ENCODE results near the gene ITPKB.

ITPKB gene

GRCh38 chr1:226638001-226638601 is 101.0 kb downstream of the ITPKB start:
- Mint-ChIP-seq H3K36me3 (ENCODE audit: low read depth) (peaks cover 90% of the 10 kb centered on the region), H3K27me3 (no peaks in the 10 kb centered on the region), H3K27ac (peak overlapping the region; percentile 52)

GRCh38 chr1:226637147-226637935 is 101.7 kb downstream of the ITPKB start:
- Mint-ChIP-seq H3K4me3 (no peak overlapping the region), H3K4me1 (ENCODE audit: low read depth) (peaks cover 58% of the 10 kb centered on the region)
- no peak for DNase-seq

More at GRCh38 chr1:226638001-226638601, 101.0 kb downstream of the ITPKB start:
- Mint-ChIP-seq H3K4me3 (no peak overlapping the region), H3K4me1 (ENCODE audit: low read depth) (peaks cover 58% of the 10 kb centered on the region), H3K9me3 (no peaks in the 10 kb centered on the region)
- no peak for DNase-seq

GRCh38 chr1:226636847-226637096 is 102.3 kb downstream of the ITPKB start:
- H3K27me3 Mint-ChIP-seq, result no peaks in the 10 kb centered on the region
- H3K9me3 Mint-ChIP-seq, result no peaks in the 10 kb centered on the region
- H3K4me3 Mint-ChIP-seq, result no peak overlapping the region
- H3K36me3 Mint-ChIP-seq (ENCODE audit: low read depth), result peaks cover 87% of the 10 kb centered on the region
- DNase-seq, result no peak
- H3K4me1 Mint-ChIP-seq (ENCODE audit: low read depth), result peaks cover 59% of the 10 kb centered on the region
- peak overlapping the region; percentile 2 for H3K27ac Mint-ChIP-seq

More at GRCh38 chr1:226637147-226637935, 101.7 kb downstream of the ITPKB start:
- Mint-ChIP-seq H3K36me3 (ENCODE audit: low read depth) (peaks cover 88% of the 10 kb centered on the region), H3K9me3 (no peaks in the 10 kb centered on the region), H3K27ac (peak overlapping the region; percentile 2), H3K27me3 (no peaks in the 10 kb centered on the region)

- Mint-ChIP-seq H3K4me3 (peak overlapping the region; percentile 59), H3K9me3 (no peaks in the 10 kb centered on the region), H3K36me3 (ENCODE audit: low read depth) (peaks cover 83% of the 10 kb centered on the region), H3K27ac (peak overlapping the region; percentile 87), H3K4me1 (ENCODE audit: low read depth) (peaks cover 63% of the 10 kb centered on the region), H3K27me3 (no peaks in the 10 kb centered on the region)
- DNase-seq, result peak; percentile 69
These were observed 103.6 kb downstream of the ITPKB start for GRCh38 chr1:226635456-226635941.

GRCh38 chr1:226634611-226635246 is 104.4 kb downstream of the ITPKB start:
- Mint-ChIP-seq H3K4me1 (ENCODE audit: low read depth) (peaks cover 63% of the 10 kb centered on the region), H3K27me3 (no peaks in the 10 kb centered on the region), H3K27ac (peak overlapping the region; percentile 87), H3K36me3 (ENCODE audit: low read depth) (peaks cover 84% of the 10 kb centered on the region), H3K4me3 (peak overlapping the region; percentile 59), H3K9me3 (no peaks in the 10 kb centered on the region)
- no peak for DNase-seq

- peaks cover 64% of the 10 kb centered on the region for H3K4me1 Mint-ChIP-seq (ENCODE audit: low read depth)
- peak overlapping the region; percentile 78 for H3K27ac Mint-ChIP-seq
- peaks cover 80% of the 10 kb centered on the region for H3K36me3 Mint-ChIP-seq (ENCODE audit: low read depth)
- no peaks in the 10 kb centered on the region for H3K27me3 Mint-ChIP-seq
- peak; percentile 91 for DNase-seq
- H3K4me3 Mint-ChIP-seq, result no peak overlapping the region
- no peaks in the 10 kb centered on the region for H3K9me3 Mint-ChIP-seq
These were observed 104.9 kb downstream of the ITPKB start for GRCh38 chr1:226634166-226634588.

GRCh38 chr1:226633541-226634165 is 105.4 kb downstream of the ITPKB start:
- H3K4me3 Mint-ChIP-seq, result no peak overlapping the region
- H3K27ac Mint-ChIP-seq, result peak overlapping the region; percentile 88
- H3K4me1 Mint-ChIP-seq (ENCODE audit: low read depth), result peaks cover 67% of the 10 kb centered on the region
- no peaks in the 10 kb centered on the region for H3K27me3 Mint-ChIP-seq
- H3K9me3 Mint-ChIP-seq, result no peaks in the 10 kb centered on the region
- no peak for DNase-seq
- peaks cover 80% of the 10 kb centered on the region for H3K36me3 Mint-ChIP-seq (ENCODE audit: low read depth)

- H3K4me3 Mint-ChIP-seq, result no peak overlapping the region
- DNase-seq, result peak; percentile 68
- no peaks in the 10 kb centered on the region for H3K27me3 Mint-ChIP-seq
- peaks cover 73% of the 10 kb centered on the region for H3K4me1 Mint-ChIP-seq (ENCODE audit: low read depth)
- H3K9me3 Mint-ChIP-seq, result no peaks in the 10 kb centered on the region
- peaks cover 79% of the 10 kb centered on the region for H3K36me3 Mint-ChIP-seq (ENCODE audit: low read depth)
- peak overlapping the region; percentile 88 for H3K27ac Mint-ChIP-seq
These were observed 106.1 kb downstream of the ITPKB start for GRCh38 chr1:226632922-226633351.

- H3K27ac Mint-ChIP-seq, result peak overlapping the region; percentile 88
- H3K36me3 Mint-ChIP-seq (ENCODE audit: low read depth), result peaks cover 73% of the 10 kb centered on the region
- no peaks in the 10 kb centered on the region for H3K9me3 Mint-ChIP-seq
- no peak for DNase-seq
- no peaks in the 10 kb centered on the region for H3K27me3 Mint-ChIP-seq
- H3K4me1 Mint-ChIP-seq (ENCODE audit: low read depth), result peaks cover 75% of the 10 kb centered on the region
- no peak overlapping the region for H3K4me3 Mint-ChIP-seq
These were observed 106.8 kb downstream of the ITPKB start for GRCh38 chr1:226632169-226632879.

- H3K4me3 Mint-ChIP-seq, result no peak overlapping the region
- DNase-seq, result no peak
- peaks cover 2% of the 10 kb centered on the region for H3K9me3 Mint-ChIP-seq
- H3K4me1 Mint-ChIP-seq (ENCODE audit: low read depth), result peaks cover 75% of the 10 kb centered on the region
- peaks cover 64% of the 10 kb centered on the region for H3K36me3 Mint-ChIP-seq (ENCODE audit: low read depth)
- H3K27ac Mint-ChIP-seq, result peak overlapping the region; percentile 26
- no peaks in the 10 kb centered on the region for H3K27me3 Mint-ChIP-seq
These were observed 107.7 kb downstream of the ITPKB start for GRCh38 chr1:226631229-226632000.

- Mint-ChIP-seq H3K27me3 (no peaks in the 10 kb centered on the region), H3K36me3 (ENCODE audit: low read depth) (peaks cover 56% of the 10 kb centered on the region), H3K4me1 (ENCODE audit: low read depth) (peaks cover 74% of the 10 kb centered on the region), H3K9me3 (peaks cover 2% of the 10 kb centered on the region), H3K27ac (peak overlapping the region; percentile 31), H3K4me3 (no peak overlapping the region)
- no peak for DNase-seq
These were observed 108.5 kb downstream of the ITPKB start for GRCh38 chr1:226630592-226630991.

GRCh38 chr1:226629896-226630550 is 109.1 kb downstream of the ITPKB start:
- H3K4me3 Mint-ChIP-seq, result no peak overlapping the region
- H3K27ac Mint-ChIP-seq, result peak overlapping the region; percentile 31
- H3K9me3 Mint-ChIP-seq, result peaks cover 2% of the 10 kb centered on the region
- no peaks in the 10 kb centered on the region for H3K27me3 Mint-ChIP-seq
- peaks cover 68% of the 10 kb centered on the region for H3K4me1 Mint-ChIP-seq (ENCODE audit: low read depth)
- H3K36me3 Mint-ChIP-seq (ENCODE audit: low read depth), result peaks cover 50% of the 10 kb centered on the region
- DNase-seq, result no peak
